Stimulated activated CD4-positive, alpha-beta T cell treated with anti-CD3 and anti-CD28 coated beads, TNF-alpha, amount 100 ng/mL, for 1 hour (primary cell): ENCODE data around the gene RBAK.
"Not testable (repeated sequence)": the region's sequence is repeated elsewhere in the genome, so short reads cannot be mapped to it uniquely, and the experiment has no call there.

Source experiments
- DNase-seq, 3 donors: peaks; one replicate each; pipeline ENCODE4 v3.0.0-alpha.2; 2020; ENCODE audit warnings: low read depth in 3 of 3, low spot score in 1 of 3

The RBAK gene

GRCh38 chr7:5050676-5051075 is 5.0 kb downstream of the RBAK start:
- DNase-seq: no peak

GRCh38 chr7:5051731-5052130 is 6.1 kb downstream of the RBAK start:
- DNase-seq: not testable (repeated sequence)

- no peak for DNase-seq
Observed at GRCh38 chr7:5053175-5053574, 7.5 kb downstream of the RBAK start.

GRCh38 chr7:5063698-5064097 is 18.0 kb downstream of the RBAK start:
- DNase-seq: no peak

GRCh38 chr7:5064391-5065106 is 18.9 kb downstream of the RBAK start:
- DNase-seq: no peak

GRCh38 chr7:5065107-5065407 is 19.4 kb downstream of the RBAK start:
- no peak for DNase-seq

- no peak for DNase-seq
Observed at GRCh38 chr7:5068521-5068920, 22.9 kb downstream of the RBAK start.

GRCh38 chr7:5070206-5070605 is 24.5 kb downstream of the RBAK start:
- no peak for DNase-seq

GRCh38 chr7:5075187-5075586 is 29.5 kb downstream of the RBAK start:
- DNase-seq: not testable (repeated sequence)

GRCh38 chr7:5077740-5078139 is 32.1 kb downstream of the RBAK start:
- no peak for DNase-seq

- no peak for DNase-seq
Observed at GRCh38 chr7:5082806-5083205, 37.1 kb downstream of the RBAK start.

GRCh38 chr7:5083311-5083711 is 37.7 kb downstream of the RBAK start:
- no peak for DNase-seq

GRCh38 chr7:5086256-5086655 is 40.6 kb downstream of the RBAK start:
- DNase-seq: no peak

GRCh38 chr7:5088228-5088833 is 42.7 kb downstream of the RBAK start:
- not testable (repeated sequence) for DNase-seq

GRCh38 chr7:5088906-5089305 is 43.2 kb downstream of the RBAK start:
- no peak for DNase-seq

- no peak for DNase-seq
Observed at GRCh38 chr7:5093948-5094347, 48.3 kb downstream of the RBAK start.

- DNase-seq: no peak
Observed at GRCh38 chr7:5094641-5095040, 49.0 kb downstream of the RBAK start.

GRCh38 chr7:5116359-5116758 is 70.7 kb downstream of the RBAK start:
- DNase-seq: no peak

GRCh38 chr7:5117095-5117970 is 71.7 kb downstream of the RBAK start:
- no peak for DNase-seq
